Measurements from ENCODE around the gene EIF2S3.

DNA sequence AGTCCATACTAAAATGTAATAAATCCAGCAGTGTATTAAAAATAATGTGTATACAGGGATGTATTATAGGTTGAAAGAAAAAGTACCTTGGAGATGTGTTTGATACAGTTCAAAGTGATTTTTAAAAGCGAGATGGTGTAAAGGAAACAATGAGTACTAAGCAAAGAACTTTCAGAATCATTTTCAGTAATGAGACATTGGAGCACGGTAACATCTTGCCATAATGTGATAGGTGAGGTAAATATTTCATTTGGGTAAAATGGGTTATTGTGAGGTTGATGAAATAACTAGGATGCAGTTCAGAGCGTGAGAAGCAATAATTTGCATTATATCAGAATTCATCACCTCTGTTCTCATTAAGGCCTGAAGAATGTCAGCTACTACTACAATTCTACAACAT lies 25.9 kb downstream of the EIF2S3 start:
- TF ChIP-seq, protein P1, sequence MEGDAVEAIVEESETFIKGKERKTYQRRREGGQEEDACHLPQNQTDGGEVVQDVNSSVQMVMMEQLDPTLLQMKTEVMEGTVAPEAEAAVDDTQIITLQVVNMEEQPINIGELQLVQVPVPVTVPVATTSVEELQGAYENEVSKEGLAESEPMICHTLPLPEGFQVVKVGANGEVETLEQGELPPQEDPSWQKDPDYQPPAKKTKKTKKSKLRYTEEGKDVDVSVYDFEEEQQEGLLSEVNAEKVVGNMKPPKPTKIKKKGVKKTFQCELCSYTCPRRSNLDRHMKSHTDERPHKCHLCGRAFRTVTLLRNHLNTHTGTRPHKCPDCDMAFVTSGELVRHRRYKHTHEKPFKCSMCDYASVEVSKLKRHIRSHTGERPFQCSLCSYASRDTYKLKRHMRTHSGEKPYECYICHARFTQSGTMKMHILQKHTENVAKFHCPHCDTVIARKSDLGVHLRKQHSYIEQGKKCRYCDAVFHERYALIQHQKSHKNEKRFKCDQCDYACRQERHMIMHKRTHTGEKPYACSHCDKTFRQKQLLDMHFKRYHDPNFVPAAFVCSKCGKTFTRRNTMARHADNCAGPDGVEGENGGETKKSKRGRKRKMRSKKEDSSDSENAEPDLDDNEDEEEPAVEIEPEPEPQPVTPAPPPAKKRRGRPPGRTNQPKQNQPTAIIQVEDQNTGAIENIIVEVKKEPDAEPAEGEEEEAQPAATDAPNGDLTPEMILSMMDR (IDR thresholded peaks at IDR 0.05), result no peak
- no peak for TF ChIP-seq POLR2A (IDR thresholded peaks at IDR 0.05)

Data from testis (tissue), 2 donors.